ENCODE data around the gene MRPS18C.
"Not testable (repeated sequence)": the region's sequence is repeated elsewhere in the genome, so short reads cannot be mapped to it uniquely, and the experiment has no call there.

Gene MRPS18C

GRCh38 chr4:83498187-83498586 lies 42.3 kb downstream of the MRPS18C start:
- no peak for DNase-seq (ENCODE audit: low read depth in 2 of 2)

GRCh38 chr4:83501671-83502070 lies 45.8 kb downstream of the MRPS18C start:
- DNase-seq (ENCODE audit: low read depth in 2 of 2), result not testable (repeated sequence)

GRCh38 chr4:83503974-83504373 lies 48.1 kb downstream of the MRPS18C start:
- no peak for DNase-seq (ENCODE audit: low read depth in 2 of 2)

- no peak for DNase-seq (ENCODE audit: low read depth in 2 of 2)
Measured at GRCh38 chr4:83504503-83504902, 48.6 kb downstream of the MRPS18C start.

- DNase-seq (ENCODE audit: low read depth in 2 of 2), result no peak
Measured at GRCh38 chr4:83504996-83505395, 49.1 kb downstream of the MRPS18C start.

GRCh38 chr4:83509156-83509585 lies 53.3 kb downstream of the MRPS18C start:
- peak in 1 of 2 donors; percentile 11 for DNase-seq (ENCODE audit: low read depth in 2 of 2)

- no peak for DNase-seq (ENCODE audit: low read depth in 2 of 2)
Measured at GRCh38 chr4:83510442-83510841, 54.6 kb downstream of the MRPS18C start.

Measured in activated CD8-positive, alpha-beta memory T cell treated with anti-CD3 and anti-CD28 coated beads for 4 hours (primary cell).